Measurements from ENCODE around the gene NAT8.
"Not testable (repeated sequence)": the region's sequence is repeated elsewhere in the genome, so short reads cannot be mapped to it uniquely, and the experiment has no call there.

NAT8 gene, protein sequence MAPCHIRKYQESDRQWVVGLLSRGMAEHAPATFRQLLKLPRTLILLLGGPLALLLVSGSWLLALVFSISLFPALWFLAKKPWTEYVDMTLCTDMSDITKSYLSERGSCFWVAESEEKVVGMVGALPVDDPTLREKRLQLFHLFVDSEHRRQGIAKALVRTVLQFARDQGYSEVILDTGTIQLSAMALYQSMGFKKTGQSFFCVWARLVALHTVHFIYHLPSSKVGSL

DNA sequence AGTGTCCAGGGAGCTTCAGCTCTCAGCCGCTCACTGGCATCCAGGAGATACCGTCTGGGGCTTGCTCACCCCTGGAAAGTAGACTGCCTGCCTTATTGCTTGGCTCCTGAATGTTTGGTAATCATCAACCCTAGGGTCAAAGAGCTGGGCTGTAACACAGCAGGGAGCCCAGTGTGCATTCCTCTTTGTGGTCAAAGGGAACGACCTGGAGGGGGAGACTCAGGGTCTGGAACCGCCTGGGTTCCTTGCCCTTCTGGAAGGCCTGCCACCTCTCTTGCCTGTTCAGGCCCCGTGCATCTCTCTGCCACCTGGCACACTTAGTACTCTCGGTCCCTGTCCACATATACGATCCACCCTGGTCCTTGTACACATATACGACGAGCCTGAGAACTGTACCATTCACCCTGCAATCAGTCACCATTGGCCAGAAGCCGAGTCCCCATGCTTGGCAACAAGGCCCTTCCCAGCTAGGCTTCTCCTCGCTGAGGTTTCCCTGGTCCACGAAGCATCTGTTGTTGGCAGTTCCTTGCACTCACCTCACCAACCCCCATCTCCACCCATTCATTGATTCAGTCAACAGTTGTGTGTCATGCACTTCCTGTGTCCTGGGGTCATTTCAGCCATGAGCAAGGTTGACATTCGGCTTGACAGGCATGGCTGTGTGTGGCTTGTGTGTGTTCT is at the start of gene NAT8:
Gene NAT8, minus strand, starts transcription at position 85 of the 681 bp plus-strand sequence. CDS start 794 bp downstream, outside the sequence.
- no peak for DNase-seq

DNA sequence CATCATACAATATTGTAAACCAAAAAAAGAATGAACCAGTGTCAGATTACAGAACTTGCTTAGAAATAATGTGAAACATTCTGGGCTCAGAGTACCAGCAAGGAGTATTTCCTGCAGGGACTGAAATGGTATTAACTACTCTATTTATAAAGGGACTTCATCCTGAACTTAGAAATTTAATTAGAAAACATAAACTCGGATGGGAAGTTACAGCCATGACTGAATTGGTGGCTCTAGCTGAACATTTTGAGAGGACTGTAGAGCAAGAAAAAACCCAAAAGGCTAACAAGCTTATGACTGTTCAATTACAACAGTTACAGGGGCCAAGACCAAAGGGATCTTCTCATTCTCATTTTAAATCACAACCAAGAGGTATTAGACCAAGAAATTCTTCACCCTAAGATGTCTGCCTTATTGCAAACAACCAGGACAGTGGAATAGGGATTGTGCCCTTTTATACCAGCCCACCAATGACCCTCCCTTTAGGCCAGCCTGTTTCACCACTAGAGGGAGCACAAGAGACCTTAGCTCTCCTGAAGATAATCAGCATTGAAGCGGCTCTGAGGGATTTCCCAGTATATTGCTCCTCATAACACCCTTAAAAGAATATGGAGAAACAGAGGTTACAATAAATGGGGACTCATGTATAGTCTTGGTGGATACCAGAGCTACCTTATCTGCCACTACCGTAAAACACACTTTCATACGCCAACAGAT is 48.3 kb upstream of the NAT8 start:
- not testable (repeated sequence) for DNase-seq

DNA sequence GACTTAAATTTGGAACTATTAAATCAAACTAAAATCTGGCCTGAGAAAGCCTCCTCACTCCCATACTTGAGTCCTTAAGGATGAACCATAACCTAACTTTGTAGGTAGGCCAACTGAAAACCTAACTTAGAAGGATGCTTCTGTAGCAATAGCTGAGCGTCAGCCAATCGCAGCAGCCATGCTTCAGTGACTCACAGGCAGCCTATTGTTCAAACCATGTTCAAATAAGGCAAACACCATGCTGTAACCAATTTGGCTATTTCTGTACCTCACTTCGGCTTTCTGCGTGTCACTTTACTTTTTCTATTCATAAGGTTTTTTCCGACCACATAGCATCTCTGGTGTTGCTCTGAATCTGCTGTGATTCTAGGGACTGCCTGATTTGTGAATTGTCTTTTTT is 46.3 kb upstream of the NAT8 start:
- DNase-seq, result not testable (repeated sequence)

DNA sequence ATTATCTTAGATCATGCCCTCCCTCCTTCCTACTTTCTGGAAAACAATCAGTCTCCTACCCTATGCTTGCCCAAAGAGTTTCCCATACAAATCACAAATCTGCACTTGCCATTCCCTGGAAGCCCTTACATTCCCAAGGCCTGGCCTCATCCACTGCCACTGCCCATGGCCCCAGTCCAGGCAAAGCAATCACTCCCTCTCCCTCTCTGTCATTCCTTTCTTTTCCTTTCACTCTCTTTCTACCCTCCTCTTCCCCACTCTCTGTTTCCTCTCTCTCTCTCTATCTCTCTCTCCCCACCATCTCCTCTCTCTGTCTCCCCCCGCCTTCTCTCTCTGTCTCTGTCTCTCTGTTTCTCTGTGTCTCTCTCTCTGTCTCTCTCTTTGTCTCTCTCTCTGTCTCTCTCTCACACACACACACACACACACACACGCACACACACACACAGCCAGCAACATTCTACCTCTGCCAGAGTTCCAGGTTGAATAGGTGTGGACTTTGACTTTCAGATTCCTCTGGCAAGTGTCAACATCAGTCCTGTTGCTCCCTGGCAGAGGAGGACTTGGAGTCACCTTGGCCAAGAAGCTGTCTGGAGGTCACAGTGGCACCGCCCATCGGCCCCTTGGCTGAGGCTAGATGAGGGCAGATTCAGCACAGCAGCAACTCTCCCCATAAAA is 43.7 kb upstream of the NAT8 start:
- peak; percentile 12 for DNase-seq

DNA sequence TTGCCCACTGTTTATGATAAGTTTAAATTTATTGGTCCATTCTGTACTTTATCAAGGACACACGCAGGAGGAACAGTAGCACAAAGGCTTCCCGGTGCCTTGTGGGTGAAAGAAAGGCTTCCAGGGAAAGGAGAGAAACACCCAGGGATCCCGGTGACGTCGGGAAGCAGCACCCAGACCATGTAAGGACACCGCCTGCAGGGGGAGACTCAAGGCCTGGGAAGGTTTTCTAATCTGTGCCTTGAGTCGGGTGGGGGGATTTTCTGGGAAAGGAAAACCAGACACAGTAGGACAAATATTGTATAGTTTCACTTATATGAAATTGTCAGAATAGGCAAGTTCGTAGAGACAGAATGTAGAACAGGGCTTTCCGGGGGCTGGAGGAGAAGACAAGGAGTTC is 42.7 kb upstream of the NAT8 start:
- not testable (repeated sequence) for DNase-seq

DNA sequence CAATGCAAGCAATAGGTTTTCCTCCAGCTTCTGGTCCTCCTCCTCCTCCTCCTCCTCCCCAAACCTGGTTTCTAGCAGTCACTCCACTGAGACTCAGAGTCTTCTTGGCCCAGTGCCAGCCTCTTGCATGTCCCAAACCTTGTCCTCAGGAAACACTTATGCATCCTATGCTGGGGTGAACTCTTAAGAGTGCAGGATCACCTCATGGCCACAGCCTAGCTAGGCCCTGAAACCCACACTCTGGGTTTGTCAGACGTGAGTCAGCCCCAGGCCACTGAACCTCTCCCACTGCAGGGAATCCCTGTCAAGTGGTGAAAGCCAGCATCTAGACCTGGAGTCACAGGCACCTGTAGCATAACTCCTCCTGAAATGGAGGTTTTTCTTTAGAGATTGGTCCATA is 42.1 kb upstream of the NAT8 start:
- not testable (repeated sequence) for DNase-seq

DNA sequence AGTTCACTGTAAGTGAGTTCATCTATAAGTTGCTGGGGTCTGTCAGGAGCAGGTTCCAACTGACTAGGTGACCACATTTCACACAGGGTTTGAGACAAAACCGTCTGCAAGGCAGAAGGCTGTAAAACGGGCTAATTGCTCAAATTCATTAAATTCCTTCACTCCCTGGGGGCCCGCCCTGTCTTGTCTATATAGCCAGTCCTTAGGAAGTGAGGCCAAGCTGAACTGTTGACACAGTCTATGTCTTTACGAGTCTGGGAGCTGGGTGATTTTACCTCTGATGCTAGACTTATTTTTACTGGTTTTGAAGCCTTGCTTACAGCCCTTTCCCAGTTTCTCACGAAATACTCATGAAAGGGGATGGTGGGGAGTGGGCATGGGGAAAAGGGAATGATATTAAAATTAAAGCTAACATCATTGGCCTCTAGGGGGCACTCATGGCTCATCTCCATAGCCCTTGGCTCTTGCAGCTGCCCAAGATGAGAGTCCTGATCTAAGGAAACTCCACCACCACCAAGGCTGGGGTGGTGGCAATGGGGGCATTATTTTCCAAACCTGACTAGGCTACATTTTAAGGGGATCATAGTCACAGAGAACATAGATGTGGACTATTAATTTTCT is 37.8 kb upstream of the NAT8 start:
- not testable (repeated sequence) for DNase-seq

DNA sequence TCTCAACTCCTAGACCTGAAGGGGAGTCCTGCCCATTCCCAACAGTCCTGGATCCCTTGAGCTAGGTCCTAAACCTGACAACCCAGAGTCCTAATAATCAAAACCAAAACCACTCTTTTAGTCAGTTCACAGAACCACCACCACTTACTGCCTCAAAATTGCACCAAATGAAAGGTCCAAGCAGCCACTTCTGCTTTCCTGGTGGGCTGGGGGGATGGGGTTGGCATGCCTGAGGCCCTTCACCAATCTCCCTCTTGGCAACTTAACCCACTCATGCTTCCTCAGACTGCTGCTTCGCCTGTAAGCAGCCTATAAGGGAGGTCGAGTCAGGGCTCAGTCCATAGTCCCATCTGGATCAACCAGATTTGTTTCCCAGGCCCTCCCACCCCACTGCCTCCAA is 37.0 kb upstream of the NAT8 start:
- not testable (repeated sequence) for DNase-seq

DNA sequence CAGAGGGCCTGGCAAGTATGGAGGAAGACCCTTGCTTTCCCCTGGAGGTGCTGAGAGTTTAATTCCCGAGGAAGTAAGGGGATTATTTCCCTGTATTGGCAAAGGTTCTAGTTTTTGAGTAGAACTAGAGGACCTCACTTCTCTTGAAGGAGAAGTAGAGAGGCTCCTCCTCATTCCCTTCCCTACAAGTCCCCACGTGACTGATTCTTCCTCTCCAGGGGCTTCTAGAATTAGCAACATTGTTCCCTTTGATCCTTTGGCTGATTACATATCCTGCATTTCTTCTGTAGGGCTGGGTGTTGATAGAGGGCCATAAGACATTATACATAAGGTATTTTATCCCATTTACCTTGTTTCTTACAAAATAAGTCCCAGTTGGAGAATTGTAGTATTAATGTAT is 35.8 kb upstream of the NAT8 start:
- DNase-seq, result not testable (repeated sequence)

DNA sequence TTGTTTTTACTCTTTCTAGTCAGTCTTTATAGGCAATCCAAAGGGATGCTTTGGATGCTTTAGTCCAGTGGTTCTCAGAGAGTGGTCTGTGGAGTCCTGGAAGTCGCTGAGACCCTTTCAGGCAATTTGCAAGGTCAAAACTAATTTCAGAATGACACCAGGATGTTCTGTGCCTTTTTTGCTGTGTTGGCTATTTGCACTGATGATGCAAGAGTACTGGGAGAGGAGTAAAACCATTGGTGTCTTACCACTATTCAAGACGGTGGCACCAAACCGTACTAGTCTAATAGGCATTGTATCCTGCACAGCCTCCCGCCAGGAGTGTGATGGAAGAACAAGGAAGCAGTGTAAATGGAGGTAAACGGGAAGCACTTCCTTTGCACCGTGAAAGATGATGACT is 34.0 kb upstream of the NAT8 start:
- not testable (repeated sequence) for DNase-seq

DNA sequence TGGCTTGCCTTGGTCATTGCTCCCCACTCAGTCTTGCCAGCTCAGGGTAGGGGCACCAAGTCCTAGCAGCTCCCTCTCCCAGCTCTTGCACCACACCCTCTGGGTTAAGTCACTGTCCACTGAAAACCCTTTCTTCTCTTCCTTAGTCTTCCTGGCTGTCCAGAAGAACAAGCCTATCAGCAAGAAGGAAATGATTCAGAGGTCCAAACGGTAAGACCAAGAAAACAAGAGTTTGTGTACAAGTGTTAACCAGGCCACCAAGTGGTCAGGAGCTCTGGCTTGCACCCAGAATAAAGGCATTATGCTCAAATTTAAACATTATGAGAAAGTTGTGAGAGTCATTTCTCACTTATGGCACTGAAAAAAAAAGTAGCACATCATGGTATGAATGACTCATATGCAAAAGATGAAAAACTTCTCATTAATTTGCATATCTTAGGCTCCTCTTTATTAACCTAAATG is 32.5 kb upstream of the NAT8 start:
- DNase-seq, result not testable (repeated sequence)

DNA sequence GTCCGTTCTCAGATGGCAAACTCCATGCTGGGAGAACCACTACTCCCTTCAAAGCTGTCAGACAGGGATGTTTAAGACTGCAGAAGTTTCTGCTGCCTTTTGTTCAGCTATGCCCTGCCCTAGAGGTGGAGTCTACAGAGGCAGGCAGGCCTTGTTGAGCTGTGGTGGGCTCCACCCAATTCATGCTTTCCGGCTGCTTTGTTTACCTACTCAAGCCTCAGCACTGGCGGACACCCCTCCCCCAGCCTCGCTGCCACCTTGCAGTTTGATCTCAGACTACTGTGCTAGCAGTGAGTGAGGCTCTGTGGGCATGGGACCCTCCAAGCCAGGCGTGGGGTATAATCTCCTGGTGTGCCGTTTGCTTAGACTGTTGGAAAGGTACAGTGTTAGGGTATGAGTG is 27.8 kb upstream of the NAT8 start:
- DNase-seq, result not testable (repeated sequence)

DNA sequence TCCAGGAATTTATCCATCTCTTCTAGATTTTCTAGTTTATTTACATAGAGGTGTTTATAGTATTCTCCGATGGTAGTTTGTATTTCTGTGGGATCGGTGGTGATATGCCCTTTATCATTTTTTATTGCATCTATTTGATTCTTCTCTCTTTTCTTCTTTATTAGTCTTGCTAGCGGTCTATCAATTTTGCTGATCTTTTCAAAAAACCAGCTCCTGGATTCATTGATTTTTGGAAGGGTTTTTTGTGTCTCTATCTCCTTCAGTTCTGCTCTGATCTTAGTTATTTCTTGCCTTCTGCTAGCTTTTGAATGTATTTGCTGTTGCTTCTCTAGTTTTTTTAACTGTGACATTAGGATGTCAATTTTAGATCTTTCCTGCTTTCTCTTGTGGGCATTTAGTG is 25.0 kb upstream of the NAT8 start:
- not testable (repeated sequence) for DNase-seq

DNA sequence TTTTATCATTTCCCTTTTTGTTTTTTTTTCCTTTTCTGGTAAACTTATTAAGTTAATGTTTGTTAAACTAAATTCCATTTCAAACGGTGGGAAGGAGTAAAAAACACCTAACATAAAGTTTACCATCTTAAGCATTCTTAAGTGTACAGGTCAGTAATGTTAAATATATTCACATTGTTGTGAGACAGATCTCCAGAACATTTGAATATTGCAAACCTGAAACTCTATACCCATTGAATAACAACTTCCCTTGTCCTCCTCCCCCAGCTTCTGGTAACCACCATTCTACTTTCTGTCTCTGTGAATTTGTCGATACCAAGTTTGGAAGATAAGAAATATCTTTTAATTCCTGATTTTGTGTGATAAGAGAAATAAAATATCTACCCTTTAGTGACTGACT is 12.0 kb upstream of the NAT8 start:
- no peak for DNase-seq

DNA sequence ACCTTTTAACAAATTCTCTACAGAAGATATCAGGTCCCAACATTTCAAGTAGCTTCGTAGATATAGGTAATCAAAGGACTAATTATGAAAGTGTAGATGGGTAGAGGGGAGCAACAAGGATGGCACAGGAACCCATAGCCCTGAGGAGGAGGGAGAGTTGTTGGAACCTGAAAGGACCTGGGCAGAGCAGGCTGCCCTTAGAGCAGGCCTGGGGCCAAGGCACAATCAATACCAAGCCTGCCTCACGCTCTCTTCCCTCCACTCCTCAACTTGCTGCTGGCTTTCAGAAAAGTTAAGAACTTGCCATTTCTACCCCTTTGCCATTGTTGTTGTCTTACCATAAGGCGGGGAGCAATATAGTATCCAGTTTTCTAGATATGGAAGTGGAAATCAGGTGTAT is 10.1 kb upstream of the NAT8 start:
- DNase-seq, result no peak

DNA sequence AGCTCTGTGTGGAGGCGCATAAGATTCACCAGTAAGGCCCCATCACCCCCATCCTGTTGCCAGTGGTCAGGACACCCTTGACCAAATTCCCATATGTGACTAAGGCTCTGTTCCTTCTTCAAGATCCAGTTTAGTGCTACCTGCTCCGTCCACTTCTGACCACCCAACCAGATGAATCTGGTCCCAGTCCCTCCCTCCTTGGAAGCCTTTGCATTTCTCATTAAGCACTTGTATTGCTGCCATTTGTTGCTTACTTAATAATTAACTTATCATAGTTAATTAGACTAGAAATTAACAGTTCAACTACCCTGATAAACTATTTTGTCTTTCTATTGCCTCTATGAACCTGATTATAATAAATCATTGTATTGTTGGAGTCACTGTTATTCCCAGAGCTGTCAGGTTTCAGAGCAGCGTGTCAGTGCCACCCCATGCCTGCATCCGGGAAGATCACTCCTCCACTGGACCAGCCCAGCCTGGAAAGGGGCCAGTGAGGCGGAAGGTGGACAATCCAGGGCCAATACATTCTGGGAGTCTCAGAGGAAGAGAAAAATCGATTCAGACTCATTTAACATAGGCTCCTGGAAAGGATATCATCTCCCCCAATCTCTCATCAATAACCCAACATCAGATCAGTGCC is 9.5 kb upstream of the NAT8 start:
- no peak for DNase-seq

DNA sequence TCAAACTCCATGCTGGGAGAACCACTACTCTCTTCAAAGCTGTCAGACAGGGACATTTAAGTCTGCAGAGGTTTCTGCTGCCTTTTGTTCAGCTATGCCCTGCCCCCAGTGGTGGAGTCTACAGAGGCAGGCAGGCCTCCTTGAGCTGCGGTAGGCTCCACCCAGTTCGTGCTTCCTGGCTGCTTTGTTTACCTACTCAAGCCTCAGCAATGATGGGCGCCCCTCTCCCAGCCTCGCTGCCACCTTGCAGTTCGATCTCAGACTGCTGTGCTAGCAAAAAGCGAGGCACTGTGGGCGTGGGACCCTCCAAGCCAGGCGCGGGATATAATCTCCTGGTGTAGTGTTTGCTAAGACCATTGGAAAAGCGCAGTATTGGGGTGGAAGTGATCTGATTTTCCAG is 5.5 kb upstream of the NAT8 start:
- not testable (repeated sequence) for DNase-seq

DNA sequence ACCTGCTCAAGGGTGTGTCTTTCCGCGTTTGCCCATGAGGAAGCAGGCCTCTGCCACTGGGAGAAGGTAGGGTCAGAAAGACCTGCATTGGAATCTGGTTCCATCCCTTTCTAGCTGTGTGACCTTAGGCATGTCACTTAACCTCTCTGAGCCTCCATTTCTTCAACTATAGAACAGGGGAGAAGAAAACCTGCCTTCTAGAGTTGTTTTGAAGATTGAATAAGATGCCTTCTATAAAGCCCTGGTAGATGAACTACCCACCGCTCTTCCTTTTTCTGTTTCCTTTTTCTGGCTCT is 507 bp downstream of the NAT8 start:
- DNase-seq, result no peak

DNA sequence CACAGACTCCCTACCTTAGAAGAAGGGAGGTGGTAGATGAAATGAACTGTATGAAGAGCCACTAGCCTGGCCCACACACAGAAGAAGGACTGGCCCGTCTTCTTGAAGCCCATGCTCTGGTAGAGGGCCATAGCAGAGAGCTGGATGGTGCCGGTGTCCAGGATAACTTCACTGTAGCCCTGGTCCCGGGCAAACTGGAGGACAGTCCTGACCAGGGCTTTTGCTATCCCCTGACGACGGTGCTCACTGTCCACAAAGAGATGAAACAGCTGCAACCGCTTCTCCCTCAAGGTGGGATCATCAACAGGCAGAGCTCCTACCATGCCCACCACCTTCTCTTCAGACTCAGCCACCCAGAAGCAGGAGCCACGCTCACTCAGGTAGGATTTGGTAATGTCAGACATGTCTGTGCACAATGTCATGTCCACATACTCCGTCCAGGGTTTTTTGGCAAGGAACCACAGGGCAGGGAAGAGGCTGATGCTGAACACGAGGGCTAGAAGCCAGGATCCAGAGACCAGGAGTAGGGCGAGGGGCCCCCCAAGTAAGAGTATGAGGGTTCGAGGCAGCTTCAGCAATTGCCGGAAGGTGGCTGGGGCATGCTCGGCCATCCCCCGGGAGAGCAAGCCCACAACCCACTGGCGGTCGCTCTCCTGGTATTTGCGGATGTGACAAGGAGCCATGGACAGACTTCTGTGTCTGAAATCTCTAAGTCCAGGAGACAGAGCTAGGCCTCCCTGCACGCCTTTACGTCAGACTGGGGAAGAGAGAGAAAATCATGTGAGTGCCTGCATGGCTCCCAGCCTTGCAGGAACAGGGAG is 1.1 kb downstream of the NAT8 start:
- no peak for DNase-seq

DNA sequence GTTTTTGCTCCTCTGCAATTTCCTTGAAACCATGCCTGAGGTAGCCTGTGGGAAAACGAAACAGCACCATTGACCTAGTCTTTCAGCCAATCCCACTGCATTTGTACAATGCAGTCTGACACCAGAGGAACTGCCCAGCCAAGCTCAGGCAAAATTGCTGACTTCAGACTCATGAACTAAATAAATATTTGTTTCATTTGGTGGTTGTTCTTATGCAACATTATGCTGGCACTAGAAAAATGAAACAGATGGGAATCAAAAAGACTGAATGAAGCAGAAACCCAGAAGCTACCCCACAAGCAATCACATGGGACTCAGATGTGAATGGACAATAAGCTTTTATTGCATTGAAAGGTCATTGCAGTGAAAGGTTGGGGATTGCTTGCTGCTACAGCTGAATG is 1.7 kb downstream of the NAT8 start:
- no peak for DNase-seq

DNA sequence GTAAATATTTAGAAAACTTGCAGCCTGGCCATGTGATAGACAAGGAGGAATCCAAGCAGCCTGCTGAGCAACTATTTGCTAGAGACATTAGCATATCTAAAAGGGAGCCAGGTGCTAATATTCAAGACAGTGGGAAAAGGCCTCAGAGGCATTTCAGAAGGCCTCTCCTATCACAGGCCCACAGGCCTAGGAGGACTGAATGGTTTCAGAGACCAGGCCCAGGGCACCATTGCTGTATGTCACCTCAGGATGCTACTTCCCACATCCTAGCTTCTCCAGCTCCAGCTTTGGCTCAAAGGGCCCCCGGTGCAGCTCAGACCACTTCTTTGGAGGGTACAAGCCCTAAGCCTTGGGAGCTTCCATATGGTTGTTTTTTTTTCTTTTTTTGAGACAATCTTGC is 3.8 kb downstream of the NAT8 start:
- no peak for DNase-seq

DNA sequence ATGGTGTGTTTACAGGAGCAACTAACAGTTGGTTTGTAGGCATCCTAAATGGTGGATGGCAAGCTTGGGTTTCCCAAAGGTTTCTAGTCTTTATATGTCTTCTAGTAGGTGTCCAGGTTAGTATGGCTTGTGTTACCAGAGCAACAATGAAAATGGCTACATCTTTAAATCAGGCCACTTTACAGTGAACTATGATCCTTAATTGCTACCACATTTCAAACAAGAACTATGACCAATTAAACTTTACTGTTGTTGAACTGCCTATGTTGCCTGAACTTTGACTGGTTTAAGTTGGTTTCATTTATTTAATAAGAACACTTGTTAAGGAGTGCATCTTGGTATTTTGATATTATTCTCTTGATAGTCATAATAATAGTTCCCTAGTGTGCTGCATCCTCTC is 5.2 kb downstream of the NAT8 start:
- DNase-seq, result not testable (repeated sequence)
